ENCODE measurements around the gene GATA2.

Gene GATA2

DNA sequence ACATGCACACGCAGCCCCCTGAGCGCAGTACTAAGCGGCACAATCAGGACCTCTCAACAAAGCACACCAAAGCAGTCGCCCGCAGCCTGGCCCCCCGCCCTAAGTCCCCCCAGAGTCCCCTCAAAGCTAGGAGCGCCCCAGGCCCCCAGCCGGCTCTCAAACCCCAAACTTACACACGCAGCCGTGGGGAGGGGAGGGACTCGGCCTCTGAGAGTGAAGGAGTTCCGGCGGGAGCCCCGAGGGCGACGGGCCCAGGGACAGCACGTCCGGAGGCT is 5.5 kb downstream of the GATA2 start:
- H3K9me3 Mint-ChIP-seq, result no peaks in the 10 kb centered on the region
- peaks cover 86% of the 10 kb centered on the region for H3K27me3 Mint-ChIP-seq
- H3K4me3 Mint-ChIP-seq, result peak overlapping the region; percentile 75
- no peak for DNase-seq
- peaks cover 48% of the 10 kb centered on the region for H3K4me1 Mint-ChIP-seq (ENCODE audit: low read depth)
- H3K36me3 Mint-ChIP-seq (ENCODE audit: low read depth), result no peaks in the 10 kb centered on the region
- H3K27ac Mint-ChIP-seq, result no peak overlapping the region

DNA sequence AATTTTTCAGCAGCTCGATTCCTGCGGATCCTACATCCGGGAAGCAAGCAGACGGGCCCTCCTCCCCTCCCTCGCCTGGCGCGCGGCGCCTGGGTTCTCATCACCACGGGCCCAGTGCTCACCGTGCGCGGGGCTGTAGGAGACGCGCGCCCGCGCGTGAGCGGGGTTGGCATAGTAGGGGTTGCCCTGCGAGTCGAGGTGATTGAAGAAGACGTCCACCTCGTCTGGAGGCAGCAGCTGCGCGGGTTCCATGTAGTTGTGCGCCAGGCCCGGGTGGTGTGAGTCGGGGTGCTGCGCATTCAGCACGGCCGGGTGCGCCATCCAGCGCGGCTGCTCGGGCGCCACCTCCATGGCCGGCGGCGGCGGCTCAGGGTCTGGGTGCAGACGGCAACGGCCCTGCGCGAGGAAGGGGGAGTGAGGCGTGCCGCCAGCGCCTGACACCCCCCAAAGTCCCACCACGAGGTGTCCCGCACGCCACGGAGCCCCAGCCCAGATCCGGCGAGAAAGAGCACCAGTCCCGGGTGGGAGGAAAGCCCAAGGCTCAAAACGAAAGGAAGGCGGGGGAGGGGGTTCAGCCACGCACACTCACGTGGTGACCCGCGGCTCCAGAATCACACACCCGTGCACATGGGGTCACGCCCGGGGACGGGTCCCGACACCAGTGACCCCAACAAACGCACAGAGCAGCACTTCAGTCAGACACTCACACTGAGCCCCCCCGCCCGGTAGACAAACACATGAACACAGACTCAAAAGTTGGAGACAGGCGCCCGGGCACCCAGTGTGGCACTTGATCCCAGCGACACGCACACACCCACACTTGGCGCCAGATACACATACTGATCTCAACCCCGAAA is 6.1 kb downstream of the GATA2 start:
- H3K27me3 Mint-ChIP-seq, result peaks cover 88% of the 10 kb centered on the region
- peaks cover 45% of the 10 kb centered on the region for H3K4me1 Mint-ChIP-seq (ENCODE audit: low read depth)
- no peaks in the 10 kb centered on the region for H3K9me3 Mint-ChIP-seq
- H3K4me3 Mint-ChIP-seq, result peak overlapping the region; percentile 75
- H3K27ac Mint-ChIP-seq, result no peak overlapping the region
- no peaks in the 10 kb centered on the region for H3K36me3 Mint-ChIP-seq (ENCODE audit: low read depth)
- peak; percentile 57 for DNase-seq

DNA sequence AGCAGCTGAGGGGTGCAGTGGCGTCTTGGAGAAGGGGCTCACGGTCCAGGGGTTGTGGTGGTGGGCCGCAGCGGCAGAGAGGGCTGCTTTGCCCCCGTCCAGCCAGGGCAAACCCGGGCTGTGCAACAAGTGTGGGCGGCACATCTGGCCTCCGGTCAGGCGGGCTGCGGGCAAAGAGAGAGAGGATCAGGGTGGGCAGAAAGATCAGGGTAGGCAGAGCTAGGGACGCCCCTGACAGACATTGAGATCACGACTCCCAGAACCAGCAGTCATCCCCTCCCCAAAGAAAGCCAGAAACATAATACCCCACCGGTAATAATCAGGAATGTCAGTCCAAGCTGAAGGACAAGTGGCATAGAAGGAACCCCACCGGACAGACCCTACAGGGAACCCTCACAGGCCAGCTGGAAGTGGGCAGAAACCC is 6.8 kb downstream of the GATA2 start:
- Mint-ChIP-seq H3K27me3 (peaks cover 85% of the 10 kb centered on the region), H3K27ac (no peak overlapping the region), H3K9me3 (no peaks in the 10 kb centered on the region), H3K4me3 (peak overlapping the region; percentile 75), H3K36me3 (ENCODE audit: low read depth) (no peaks in the 10 kb centered on the region), H3K4me1 (ENCODE audit: low read depth) (peaks cover 40% of the 10 kb centered on the region)
- DNase-seq, result no peak

DNA sequence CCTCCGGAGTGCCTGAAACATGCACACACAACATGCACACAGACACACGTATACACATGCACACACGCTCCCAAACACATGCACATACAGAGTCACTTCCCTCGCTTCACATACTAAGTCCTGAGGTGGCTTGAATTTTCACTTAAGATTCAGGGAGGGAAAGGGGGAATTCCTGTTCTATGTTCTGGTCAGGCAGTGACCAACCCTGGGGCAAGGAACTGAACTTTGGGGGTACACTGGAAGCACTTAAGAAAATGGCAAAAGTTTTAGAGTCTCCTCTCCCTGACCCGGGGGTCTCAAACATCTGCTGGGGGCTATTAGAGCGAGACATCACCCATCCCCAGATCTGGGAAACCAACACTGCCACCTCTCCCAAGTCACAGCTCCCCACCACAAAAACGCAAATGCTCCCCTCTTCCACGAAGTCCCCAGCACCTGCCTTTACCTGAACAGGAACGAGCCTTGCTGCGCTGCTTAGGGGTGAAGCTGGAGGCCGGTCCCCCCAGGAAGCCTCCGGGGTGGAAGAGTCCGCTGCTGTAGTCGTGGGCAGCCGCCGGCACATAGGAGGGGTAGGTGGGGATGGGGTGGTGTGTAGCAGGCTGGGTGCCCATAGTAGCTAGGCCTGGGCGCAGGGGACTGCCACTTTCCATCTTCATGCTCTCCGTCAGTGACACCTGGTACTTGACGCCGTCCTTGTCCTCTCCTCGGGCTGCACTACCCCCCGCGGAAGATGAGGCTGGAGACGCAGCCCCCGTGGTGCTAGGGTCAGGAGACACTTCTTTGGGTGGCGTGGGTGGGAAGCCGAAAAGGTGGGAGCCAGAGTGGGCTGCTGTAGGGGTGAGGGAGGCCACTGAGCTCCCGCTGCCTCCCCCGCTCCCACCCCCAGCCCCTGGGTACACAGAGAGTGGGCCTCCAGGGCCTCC is 7.5 kb downstream of the GATA2 start:
- Mint-ChIP-seq H3K36me3 (ENCODE audit: low read depth) (no peaks in the 10 kb centered on the region), H3K27me3 (peaks cover 86% of the 10 kb centered on the region), H3K9me3 (no peaks in the 10 kb centered on the region), H3K27ac (no peak overlapping the region), H3K4me1 (ENCODE audit: low read depth) (peaks cover 37% of the 10 kb centered on the region), H3K4me3 (no peak overlapping the region)
- DNase-seq, result no peak

DNA sequence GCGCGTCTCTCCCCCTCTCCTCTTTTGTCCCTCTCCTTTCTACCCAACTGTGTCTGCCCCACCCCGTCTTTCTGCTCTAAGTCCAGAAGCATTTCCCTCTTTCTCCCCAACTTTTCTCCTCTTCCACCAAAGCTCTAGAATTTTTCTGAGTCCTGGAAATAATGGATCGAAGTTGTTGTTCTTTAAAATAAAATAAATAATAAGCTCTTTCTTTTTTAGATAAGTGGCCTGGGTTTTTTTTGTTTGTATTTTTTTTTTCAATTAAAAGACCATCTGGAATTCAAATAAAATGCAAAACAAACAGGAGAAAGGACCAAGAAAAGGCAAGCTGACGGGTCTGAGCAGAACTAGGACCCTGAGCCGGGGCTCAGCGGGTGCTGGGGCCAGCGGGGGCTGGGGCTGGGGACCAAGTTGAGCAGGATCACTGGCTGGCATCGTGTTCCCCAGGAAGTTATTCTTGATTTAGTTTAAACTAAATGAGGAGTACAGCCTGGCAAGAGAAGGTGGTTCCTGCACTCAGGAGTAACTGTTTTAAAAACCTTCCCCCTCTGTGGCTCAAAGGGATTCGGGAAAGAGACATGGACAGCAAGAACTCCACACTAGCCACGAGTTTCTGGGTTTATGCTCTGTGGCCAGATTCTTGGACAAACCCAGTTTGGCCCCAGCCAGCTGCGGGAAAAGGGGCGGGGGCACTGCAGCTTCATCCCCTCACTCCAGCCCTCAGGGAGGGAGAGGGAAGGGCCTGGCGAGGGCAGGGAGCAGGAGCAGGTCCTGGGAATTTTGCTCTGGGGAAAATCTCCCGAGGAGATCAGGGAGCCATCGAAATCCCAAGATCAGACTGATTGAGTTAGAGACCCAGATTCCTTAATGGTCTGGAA is 8.4 kb downstream of the GATA2 start:
- Mint-ChIP-seq H3K4me1 (ENCODE audit: low read depth) (peaks cover 29% of the 10 kb centered on the region), H3K9me3 (no peaks in the 10 kb centered on the region), H3K27me3 (peaks cover 86% of the 10 kb centered on the region), H3K36me3 (ENCODE audit: low read depth) (no peaks in the 10 kb centered on the region), H3K27ac (no peak overlapping the region), H3K4me3 (no peak overlapping the region)
- no peak for DNase-seq

DNA sequence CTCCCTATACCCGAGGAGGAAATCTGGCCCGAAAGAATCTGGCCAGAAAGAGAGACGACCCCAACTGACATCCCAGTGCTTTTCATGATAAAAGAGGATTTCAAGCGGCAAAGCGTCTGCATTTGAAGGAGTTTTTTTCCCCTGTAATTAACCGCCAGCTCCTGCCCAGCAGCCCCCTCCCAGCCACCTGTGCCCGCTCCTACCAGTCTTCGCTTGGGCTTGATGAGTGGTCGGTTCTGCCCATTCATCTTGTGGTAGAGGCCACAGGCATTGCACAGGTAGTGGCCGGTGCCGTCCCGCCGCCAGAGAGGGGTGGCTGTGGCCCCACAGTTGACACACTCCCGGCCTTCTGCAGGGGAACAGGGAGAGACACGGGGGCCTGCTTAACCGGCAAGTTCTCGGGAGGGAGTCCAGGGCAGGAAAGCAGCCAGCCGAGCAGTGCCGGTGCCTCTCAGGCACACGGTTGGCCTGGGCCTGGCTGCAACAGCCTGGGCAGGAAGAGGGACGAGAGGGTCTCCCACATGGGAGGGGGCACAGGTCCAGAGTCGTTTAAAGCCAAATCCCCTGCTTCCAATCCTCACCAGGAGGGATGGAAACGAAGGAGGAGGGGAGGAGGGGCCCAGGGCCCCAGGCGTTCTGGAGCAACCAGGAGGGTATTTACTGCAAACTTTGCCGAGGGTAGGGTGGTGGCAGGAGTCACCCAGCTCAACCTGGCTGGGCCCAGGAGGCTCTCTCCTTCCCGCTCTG is 9.2 kb downstream of the GATA2 start:
- Mint-ChIP-seq H3K9me3 (no peaks in the 10 kb centered on the region), H3K4me1 (ENCODE audit: low read depth) (peaks cover 27% of the 10 kb centered on the region), H3K27me3 (peaks cover 88% of the 10 kb centered on the region), H3K4me3 (peak overlapping the region; percentile 29), H3K27ac (no peak overlapping the region), H3K36me3 (ENCODE audit: low read depth) (no peaks in the 10 kb centered on the region)
- peak; percentile 37 for DNase-seq

DNA sequence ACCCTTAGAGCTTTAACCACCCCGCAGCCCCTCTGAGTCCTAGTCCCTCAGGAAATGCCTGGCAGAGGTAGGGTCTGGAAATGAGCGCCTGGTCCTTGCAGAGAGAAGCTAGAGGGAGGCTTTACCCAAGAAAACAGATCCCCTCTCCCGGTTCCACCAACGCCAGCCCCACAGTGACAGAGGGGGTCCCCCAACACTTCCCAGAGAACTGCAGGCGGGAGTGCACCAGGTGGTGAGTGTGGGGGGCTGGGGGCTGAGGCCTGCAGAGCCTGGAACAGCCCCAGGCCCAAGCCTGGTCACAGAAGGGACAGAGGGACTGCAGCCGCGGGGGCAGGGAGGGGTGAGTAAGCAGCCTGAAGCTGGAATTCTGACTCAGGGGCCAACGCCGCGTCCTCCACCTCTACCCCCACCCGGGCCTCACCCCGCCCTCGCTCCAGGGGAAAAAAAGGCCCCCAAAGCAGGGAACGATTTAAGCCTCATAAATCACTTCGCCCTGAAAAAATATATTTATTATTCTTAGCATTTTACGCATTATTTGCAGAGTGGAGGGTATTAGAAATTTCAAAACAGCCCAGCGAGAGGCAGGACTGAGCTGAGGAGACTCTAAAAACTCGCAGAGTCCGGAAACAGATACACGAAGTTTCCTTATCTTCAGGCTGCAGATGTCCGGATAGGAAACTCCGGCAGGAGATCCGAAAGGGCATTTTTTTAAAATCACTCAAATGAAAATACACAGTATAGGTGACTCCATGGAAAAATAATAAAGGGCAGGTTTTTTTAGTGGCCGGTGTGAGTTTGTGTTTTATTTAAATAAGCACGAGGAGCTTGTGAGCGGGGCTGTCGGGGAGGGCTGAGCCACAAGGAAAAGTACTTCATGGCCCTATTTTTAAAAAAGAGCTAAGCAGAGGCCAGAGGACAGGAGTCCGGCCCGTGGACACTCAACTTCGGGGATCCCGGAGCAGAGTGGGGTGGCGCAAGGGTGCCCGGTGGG is 10.0 kb downstream of the GATA2 start:
- no peaks in the 10 kb centered on the region for H3K36me3 Mint-ChIP-seq (ENCODE audit: low read depth)
- H3K4me3 Mint-ChIP-seq, result peak overlapping the region; percentile 29
- no peaks in the 10 kb centered on the region for H3K9me3 Mint-ChIP-seq
- peaks cover 22% of the 10 kb centered on the region for H3K4me1 Mint-ChIP-seq (ENCODE audit: low read depth)
- H3K27me3 Mint-ChIP-seq, result peaks cover 90% of the 10 kb centered on the region
- H3K27ac Mint-ChIP-seq, result no peak overlapping the region
- no peak for DNase-seq

DNA sequence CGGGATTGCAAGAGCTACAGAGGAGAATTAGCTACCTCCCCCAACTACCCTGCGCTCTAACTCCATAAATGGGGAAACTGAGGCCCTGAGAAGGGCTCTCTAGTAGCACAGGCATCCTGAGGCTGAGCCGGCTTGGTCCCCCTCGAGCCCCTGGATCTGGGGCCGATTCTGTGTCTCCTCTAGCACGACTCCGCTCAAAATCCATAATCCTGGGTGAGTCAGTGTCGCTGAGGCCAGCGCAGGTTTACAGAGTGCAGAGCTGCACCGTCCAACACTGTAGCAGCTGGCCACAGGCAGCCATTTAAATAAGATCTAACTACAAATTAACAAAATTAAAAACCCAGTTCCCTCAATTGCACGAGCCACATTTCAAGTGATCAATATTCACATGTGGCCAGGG is 10.8 kb downstream of the GATA2 start:
- H3K4me3 Mint-ChIP-seq, result no peak overlapping the region
- no peak for DNase-seq
- H3K27ac Mint-ChIP-seq, result no peak overlapping the region
- H3K9me3 Mint-ChIP-seq, result no peaks in the 10 kb centered on the region
- H3K27me3 Mint-ChIP-seq, result peaks cover 90% of the 10 kb centered on the region
- H3K36me3 Mint-ChIP-seq (ENCODE audit: low read depth), result no peaks in the 10 kb centered on the region
- peaks cover 19% of the 10 kb centered on the region for H3K4me1 Mint-ChIP-seq (ENCODE audit: low read depth)

DNA sequence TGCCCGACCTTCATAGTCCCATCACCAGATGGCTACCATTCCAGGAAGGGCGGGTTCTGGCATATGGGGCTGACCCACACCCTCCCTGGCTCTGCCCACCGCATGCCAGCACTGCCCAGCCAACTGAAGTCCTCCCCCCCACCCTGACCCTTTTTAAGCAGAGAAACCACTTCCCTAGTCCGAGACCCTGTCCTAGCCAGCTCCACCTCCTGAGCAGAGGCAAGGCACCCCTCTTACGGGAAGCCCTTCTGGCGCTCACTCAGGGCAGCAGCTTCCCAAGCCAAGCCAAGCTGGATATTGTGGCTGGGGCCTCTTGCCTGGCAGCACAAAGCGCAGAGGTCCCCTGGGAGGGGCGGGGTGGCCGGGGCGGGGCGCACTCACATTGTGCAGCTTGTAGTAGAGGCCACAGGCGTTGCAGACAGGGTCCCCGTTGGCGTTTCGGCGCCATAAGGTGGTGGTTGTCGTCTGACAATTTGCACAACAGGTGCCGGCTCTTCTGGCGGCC is 11.5 kb downstream of the GATA2 start:
- Mint-ChIP-seq H3K36me3 (ENCODE audit: low read depth) (no peaks in the 10 kb centered on the region), H3K9me3 (no peaks in the 10 kb centered on the region), H3K27ac (no peak overlapping the region), H3K27me3 (peaks cover 88% of the 10 kb centered on the region), H3K4me3 (no peak overlapping the region), H3K4me1 (ENCODE audit: low read depth) (peaks cover 16% of the 10 kb centered on the region)
- no peak for DNase-seq

DNA sequence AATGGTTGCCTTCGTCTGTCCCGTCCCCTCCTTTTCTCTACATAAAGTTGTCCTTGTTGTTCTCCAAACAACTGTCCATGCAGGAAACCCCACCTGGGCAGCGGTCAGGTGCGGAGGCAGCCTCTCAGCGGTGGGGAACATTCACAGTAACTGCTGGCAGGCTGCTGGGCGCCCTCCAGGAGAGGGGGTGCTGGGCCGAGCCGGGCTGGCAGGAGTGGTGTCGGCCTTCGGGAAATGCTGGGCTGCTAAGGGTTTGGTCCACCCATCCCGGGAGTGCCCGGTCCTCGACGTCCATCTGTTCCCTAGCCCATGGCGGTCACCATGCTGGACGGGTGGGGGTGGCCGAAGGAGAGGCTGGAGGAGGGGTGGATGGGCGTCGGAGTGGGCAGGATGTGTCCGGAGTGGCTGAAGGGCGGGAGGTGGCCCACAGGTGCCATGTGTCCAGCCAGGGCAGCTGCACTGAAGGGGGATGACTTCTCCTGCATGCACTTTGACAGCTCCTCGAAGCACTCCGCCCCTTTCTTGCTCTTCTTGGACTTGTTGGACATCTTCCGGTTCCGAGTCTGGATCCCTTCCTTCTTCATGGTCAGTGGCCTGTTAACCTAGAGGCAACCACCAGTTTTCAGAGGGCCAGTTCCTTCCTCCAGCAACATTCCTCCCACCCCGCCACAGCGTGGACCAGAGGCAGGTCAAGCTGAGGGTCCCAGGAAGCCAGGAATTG is 12.1 kb downstream of the GATA2 start:
- Mint-ChIP-seq H3K9me3 (no peaks in the 10 kb centered on the region), H3K36me3 (ENCODE audit: low read depth) (no peaks in the 10 kb centered on the region), H3K4me1 (ENCODE audit: low read depth) (peaks cover 13% of the 10 kb centered on the region), H3K27me3 (peaks cover 81% of the 10 kb centered on the region), H3K27ac (no peak overlapping the region), H3K4me3 (no peak overlapping the region)
- no peak for DNase-seq

DNA sequence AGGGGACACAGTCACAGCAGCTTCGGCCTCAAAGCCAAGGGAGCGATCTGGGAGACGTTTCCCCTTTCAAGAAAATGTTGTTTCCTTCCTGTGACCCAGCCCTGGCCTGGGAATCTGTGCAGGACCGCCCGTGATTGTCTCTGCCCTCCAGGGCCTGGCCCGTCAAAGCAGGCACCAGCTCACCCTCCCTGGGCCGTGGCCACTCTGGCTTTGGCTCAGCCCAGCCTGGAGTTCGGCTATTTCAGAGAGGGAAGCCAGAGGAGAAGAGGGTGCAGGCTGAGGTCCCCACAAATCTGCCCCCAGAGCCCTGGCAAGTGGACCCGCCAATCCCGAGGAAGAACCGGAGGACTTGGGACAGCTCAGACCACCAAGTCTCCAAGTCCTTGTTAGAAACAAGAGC is 12.7 kb downstream of the GATA2 start:
- Mint-ChIP-seq H3K9me3 (no peaks in the 10 kb centered on the region), H3K4me1 (ENCODE audit: low read depth) (peaks cover 13% of the 10 kb centered on the region), H3K36me3 (ENCODE audit: low read depth) (no peaks in the 10 kb centered on the region), H3K27ac (no peak overlapping the region), H3K4me3 (no peak overlapping the region), H3K27me3 (peaks cover 75% of the 10 kb centered on the region)
- no peak for DNase-seq

DNA sequence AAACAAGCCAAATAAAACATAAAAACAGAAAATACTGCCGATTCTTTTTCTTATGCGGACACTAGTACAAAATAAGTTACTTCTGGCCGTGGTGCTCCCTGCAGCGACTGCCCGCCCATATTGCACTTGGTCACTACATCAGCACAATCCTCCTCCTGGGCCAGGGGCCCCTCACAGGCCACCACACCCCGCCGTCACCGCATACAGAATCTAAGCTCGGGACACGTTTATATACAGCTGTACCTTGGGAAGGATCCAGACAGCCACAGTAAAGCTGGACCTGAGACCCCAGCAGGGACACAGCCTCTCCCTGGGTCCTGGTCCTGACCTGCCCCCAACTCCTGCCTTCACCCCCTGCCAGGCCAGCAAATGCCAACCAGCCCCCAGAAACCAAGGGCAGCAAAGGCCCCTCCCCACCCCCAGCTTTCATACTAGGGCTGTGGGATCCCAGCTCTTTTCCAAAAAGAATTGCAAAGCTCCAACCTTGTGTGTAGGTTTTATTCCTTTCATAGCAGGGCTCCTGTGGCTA is 13.4 kb downstream of the GATA2 start:
- Mint-ChIP-seq H3K4me1 (ENCODE audit: low read depth) (peaks cover 13% of the 10 kb centered on the region), H3K36me3 (ENCODE audit: low read depth) (no peaks in the 10 kb centered on the region), H3K27me3 (peaks cover 69% of the 10 kb centered on the region), H3K27ac (no peak overlapping the region), H3K4me3 (no peak overlapping the region), H3K9me3 (no peaks in the 10 kb centered on the region)
- no peak for DNase-seq
